22Rv1 (cell line): ENCODE data around the gene OOSP1.
A peak's percentile ranks its signal among the peaks of the same experiment; 100 is the strongest.

ENCODE experiments used
- H3K27ac ChIP-seq: fragments of 450-650 bp; 2 replicates; pipeline ENCODE4 v1.5.1; 2017
- CTCF ChIP-seq: fragments of 450-650 bp; IDR thresholded peaks from 2 replicates; pipeline ENCODE4 v1.5.1; 2017; ENCODE audit warnings: mild to moderate bottlenecking
- ZFX ChIP-seq: fragments of 450-650 bp; IDR thresholded peaks from 2 replicates; pipeline ENCODE4 v1.6.1; 2017; ENCODE audit warnings: antibody characterized with exemption, borderline replicate concordance

The OOSP1 gene

GRCh38 chr11:59938132-59938531 lies at the start of gene OOSP1:
Gene OOSP1, plus strand, starts transcription at chr11:59938432. Its CDS starts 23 bp downstream, at chr11:59938455.
- no peak for TF ChIP-seq ZFX
- TF ChIP-seq CTCF, result no peak
- no peak within 1 kb of the TSS for H3K27ac ChIP-seq

GRCh38 chr11:59891781-59892181 lies 46.5 kb upstream of the OOSP1 start:
- TF ChIP-seq CTCF, result no peak
- no peak for TF ChIP-seq ZFX
- no peak overlapping the region for H3K27ac ChIP-seq

- no peak overlapping the region for H3K27ac ChIP-seq
- TF ChIP-seq CTCF (no peak), ZFX (no peak)
Observed at GRCh38 chr11:59894616-59895015, 43.6 kb upstream of the OOSP1 start.

- H3K27ac ChIP-seq, result no peak overlapping the region
Observed at GRCh38 chr11:59898046-59898445, 40.2 kb upstream of the OOSP1 start.

GRCh38 chr11:59898650-59899049 lies 39.6 kb upstream of the OOSP1 start:
- TF ChIP-seq CTCF (no peak), ZFX (no peak)
- H3K27ac ChIP-seq, result no peak overlapping the region

More at GRCh38 chr11:59898046-59898445, 40.2 kb upstream of the OOSP1 start:
- no peak for TF ChIP-seq ZFX
- peak; percentile 26; the same call in 1 of the 2 replicates for TF ChIP-seq CTCF

GRCh38 chr11:59899532-59899931 lies 38.7 kb upstream of the OOSP1 start:
- TF ChIP-seq CTCF, result no peak
- no peak for TF ChIP-seq ZFX
- H3K27ac ChIP-seq, result no peak overlapping the region

GRCh38 chr11:59900366-59901126 lies 37.7 kb upstream of the OOSP1 start:
- TF ChIP-seq CTCF (no peak), ZFX (no peak)
- no peak overlapping the region for H3K27ac ChIP-seq
